ENCODE data around the gene GMPR. TPM values are rescaled to one million over a fixed set of nuclear protein-coding genes. Genes with fewer than 3 reads are reported as not detected.

Gene GMPR
- total RNA-seq, 1 donor from 2014 or later = 126 TPM

DNA sequence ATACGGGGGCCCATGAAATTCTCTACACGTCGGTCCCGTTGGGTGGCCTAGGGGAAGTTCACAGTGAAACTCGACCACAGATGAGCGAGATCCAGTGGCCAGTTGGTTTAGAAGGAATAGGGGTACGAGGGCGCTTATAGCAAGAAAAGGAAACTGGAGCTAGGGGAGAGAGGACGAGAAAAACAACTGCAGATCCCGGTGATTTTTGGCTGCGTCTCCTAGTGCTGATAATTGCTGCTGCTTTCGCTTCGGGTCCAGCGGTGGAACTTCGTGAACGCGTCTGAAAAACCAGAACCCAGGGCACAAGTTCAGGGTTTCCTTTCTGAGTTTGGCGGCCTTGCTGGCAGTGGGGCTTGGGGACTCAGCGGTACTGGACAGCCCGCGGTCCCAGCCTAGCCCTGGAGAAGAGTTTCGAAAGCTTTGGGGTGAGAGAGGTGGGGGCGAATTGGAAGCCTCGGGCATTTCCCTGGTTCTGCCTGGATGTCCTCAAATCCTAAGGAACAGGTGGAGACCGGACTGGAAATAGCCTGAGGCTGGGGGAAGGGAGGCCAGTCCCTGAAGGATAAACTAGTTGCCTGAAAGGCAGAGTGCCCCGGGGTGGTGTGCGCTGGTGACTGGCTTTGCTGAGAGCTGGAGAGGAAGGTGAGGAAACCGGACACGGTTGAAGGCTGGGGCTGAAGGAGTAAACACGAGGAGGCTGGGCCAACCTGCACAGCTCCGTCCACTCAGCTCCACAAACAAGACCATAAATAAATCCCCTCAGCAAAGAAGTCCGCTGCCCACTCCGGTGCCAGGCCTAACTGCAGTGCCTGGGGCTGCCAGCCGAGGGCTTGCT, 793 bp downstream of the GMPR start:
- Histone ChIP-seq H3K9me3 (replicated peaks) (no peaks in the 10 kb centered on the region), H3K4me1 (peaks cover 80% of the 10 kb centered on the region), H3K27me3 (ENCODE audit: low read depth) (no peaks in the 10 kb centered on the region), H3K27ac (replicated peaks) (peak overlapping the region; percentile 92), H3K4me3 (peak overlapping the region; percentile 87), H3K36me3 (no peaks in the 10 kb centered on the region)
- TF ChIP-seq, protein P1, sequence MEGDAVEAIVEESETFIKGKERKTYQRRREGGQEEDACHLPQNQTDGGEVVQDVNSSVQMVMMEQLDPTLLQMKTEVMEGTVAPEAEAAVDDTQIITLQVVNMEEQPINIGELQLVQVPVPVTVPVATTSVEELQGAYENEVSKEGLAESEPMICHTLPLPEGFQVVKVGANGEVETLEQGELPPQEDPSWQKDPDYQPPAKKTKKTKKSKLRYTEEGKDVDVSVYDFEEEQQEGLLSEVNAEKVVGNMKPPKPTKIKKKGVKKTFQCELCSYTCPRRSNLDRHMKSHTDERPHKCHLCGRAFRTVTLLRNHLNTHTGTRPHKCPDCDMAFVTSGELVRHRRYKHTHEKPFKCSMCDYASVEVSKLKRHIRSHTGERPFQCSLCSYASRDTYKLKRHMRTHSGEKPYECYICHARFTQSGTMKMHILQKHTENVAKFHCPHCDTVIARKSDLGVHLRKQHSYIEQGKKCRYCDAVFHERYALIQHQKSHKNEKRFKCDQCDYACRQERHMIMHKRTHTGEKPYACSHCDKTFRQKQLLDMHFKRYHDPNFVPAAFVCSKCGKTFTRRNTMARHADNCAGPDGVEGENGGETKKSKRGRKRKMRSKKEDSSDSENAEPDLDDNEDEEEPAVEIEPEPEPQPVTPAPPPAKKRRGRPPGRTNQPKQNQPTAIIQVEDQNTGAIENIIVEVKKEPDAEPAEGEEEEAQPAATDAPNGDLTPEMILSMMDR (IDR thresholded peaks at IDR 0.05; ENCODE audit: borderline replicate concordance) = peak; percentile 66
- intact Hi-C loops (cut with micrococcal nuclease) = no loop called here
- DNase-seq = peak; percentile 80

DNA sequence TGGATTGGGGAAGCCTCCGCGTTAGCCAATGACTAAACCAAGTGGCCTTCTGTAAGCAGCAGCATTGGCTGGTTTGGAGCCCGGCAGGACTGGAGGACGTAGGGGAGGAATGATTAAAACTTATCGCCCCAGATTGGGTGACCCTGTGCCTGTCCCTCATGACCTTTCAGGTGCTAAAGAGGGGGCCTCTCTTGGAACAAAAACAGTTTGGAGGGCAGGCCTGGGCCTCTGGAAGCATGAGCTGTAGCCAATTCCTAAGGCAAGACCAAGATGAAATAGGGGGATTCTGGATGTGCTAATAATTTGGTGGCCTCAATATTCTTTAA, 1.4 kb downstream of the GMPR start:
- peak overlapping the region; percentile 87 for H3K4me3 ChIP-seq
- TF ChIP-seq, protein P1 (IDR thresholded peaks at IDR 0.05; ENCODE audit: borderline replicate concordance) = no peak
- H3K27me3 ChIP-seq (ENCODE audit: low read depth) = no peaks in the 10 kb centered on the region
- intact Hi-C loops (cut with micrococcal nuclease) = no loop called here
- H3K27ac ChIP-seq (replicated peaks) = peak overlapping the region; percentile 92
- H3K4me1 ChIP-seq = peaks cover 82% of the 10 kb centered on the region
- DNase-seq = no peak
- no peaks in the 10 kb centered on the region for H3K9me3 ChIP-seq (replicated peaks)
- H3K36me3 ChIP-seq = no peaks in the 10 kb centered on the region

DNA sequence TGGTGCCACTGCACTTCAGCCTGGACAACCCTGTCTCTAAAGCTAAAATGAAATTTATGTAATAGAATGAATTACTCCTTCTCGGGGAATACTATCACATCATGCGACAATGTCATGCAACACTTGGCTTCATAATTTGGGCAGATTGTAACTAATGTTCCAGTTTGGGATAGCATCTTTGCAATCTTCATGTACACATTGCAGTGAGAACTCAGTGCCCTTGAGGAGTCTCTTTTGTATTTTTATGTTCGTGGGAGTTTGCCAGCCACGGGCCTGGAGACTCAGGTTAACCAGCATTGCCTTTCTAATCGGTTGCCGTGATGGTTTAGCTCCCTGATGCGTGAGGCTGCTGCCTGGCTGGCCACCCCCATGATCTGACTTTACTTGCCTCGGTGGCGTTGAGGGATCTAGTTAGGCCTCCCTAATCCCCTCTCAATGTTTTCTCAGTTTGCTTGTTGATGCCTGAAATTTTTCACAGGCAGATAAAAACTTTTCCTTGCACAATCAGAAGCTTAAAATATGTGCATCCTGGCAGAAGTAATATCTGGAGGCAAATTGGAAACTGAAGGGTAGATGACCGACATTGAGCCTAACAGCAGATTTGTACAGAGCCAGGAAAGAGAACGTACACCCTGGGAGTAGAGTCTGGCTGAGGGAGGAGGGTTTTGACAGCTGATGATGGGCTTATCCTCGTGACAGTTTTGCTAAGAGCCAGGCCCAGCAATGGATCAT, 2.4 kb downstream of the GMPR start:
- no peaks in the 10 kb centered on the region for H3K36me3 ChIP-seq
- H3K27ac ChIP-seq (replicated peaks) = peak overlapping the region; percentile 92
- TF ChIP-seq, protein P1 (IDR thresholded peaks at IDR 0.05; ENCODE audit: borderline replicate concordance) = no peak
- H3K27me3 ChIP-seq (ENCODE audit: low read depth) = no peaks in the 10 kb centered on the region
- H3K9me3 ChIP-seq (replicated peaks) = no peaks in the 10 kb centered on the region
- H3K4me1 ChIP-seq = peaks cover 89% of the 10 kb centered on the region
- intact Hi-C loops (cut with micrococcal nuclease) = no loop called here
- no peak for DNase-seq
- H3K4me3 ChIP-seq = peak overlapping the region; percentile 87

DNA sequence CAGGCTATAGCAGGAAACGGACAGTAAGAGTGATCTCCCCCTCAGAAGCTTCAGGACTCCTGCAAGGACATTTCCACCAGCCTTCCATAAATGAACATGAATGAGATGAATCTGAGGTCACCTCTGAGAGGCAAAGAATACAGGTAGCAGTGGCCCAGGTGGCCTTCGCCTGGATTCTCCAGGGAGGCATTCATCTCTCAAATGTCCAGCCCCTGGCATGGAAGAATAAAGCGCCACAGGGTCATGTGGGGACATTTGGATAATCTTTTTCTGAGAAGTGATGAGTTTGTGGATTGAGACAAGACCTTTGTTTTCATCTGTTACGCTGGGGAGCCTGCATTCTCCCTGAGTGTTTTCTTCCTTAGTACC, 2.9 kb downstream of the GMPR start:
- intact Hi-C loops (cut with micrococcal nuclease) = no loop called here
- Histone ChIP-seq H3K36me3 (no peaks in the 10 kb centered on the region), H3K27me3 (ENCODE audit: low read depth) (no peaks in the 10 kb centered on the region), H3K9me3 (replicated peaks) (no peaks in the 10 kb centered on the region), H3K27ac (replicated peaks) (peak overlapping the region; percentile 92), H3K4me3 (peak overlapping the region; percentile 87), H3K4me1 (peaks cover 89% of the 10 kb centered on the region)
- TF ChIP-seq, protein P1 (IDR thresholded peaks at IDR 0.05; ENCODE audit: borderline replicate concordance) = no peak
- DNase-seq = no peak

DNA sequence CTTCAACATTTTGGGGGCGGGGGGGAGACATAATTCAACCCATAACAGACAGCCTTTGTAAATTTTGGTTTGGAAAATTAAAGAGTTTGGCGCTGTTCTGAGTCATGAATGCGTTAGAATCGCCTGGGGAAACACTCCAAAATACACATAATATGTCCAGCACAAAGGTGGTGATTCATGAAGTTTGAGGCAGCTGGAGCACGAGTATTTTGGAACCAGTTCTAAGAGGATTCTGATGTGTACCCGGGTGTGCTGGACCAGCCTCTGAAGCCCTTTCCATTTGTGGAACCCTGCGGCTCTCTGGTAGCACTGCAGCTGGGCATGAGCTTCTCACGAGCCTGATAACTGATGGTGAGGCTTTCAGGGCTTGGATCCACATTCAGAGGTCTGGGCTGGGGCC, 4.7 kb downstream of the GMPR start:
- Histone ChIP-seq H3K36me3 (peaks cover 12% of the 10 kb centered on the region), H3K4me3 (no peak overlapping the region), H3K27me3 (ENCODE audit: low read depth) (no peaks in the 10 kb centered on the region), H3K4me1 (peaks cover 89% of the 10 kb centered on the region), H3K27ac (replicated peaks) (peak overlapping the region; percentile 92), H3K9me3 (replicated peaks) (no peaks in the 10 kb centered on the region)
- DNase-seq = peak; percentile 42
- intact Hi-C loops (cut with micrococcal nuclease) = no loop called here
- TF ChIP-seq, protein P1 (IDR thresholded peaks at IDR 0.05; ENCODE audit: borderline replicate concordance) = no peak

Measured in left ventricle myocardium inferior (tissue), 1 donor.